HG02678 (cell line): Measurements from ENCODE around the gene SDK1.

Experiments
- ATAC-seq: cut with Tn5 transposase; IDR thresholded peaks from one replicate; pipeline ENCODE4 v1.9.1; 2021; ENCODE audit warnings: mild to moderate bottlenecking, moderate library complexity; ENCODE audit not compliant: unreplicated experiment

Gene SDK1

DNA sequence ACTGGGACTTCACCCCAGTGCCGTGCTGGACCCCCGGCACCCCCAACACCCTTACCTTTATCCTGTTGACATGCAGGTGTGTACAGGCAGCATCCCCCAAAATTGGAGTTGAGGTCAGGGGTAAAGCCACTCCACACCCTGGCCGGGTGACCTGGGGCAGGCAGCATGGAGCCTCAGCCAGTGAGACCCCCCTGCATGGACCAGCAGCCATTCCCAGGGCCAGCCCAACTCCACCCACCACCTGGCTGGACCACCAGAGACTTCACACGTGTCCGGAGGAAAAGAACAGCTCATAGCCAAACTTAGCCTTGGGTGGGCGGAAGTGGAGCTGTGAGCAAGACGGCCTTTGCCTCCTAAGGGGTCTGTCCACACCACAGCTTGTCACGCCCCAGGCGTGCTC, 968.0 kb downstream of the SDK1 start:
- ATAC-seq, result no peak

GRCh38 chr7:4269746-4270145, 968.7 kb downstream of the SDK1 start:
- no peak for ATAC-seq

GRCh38 chr7:4270268-4270667, 969.2 kb downstream of the SDK1 start:
- ATAC-seq, result no peak

DNA sequence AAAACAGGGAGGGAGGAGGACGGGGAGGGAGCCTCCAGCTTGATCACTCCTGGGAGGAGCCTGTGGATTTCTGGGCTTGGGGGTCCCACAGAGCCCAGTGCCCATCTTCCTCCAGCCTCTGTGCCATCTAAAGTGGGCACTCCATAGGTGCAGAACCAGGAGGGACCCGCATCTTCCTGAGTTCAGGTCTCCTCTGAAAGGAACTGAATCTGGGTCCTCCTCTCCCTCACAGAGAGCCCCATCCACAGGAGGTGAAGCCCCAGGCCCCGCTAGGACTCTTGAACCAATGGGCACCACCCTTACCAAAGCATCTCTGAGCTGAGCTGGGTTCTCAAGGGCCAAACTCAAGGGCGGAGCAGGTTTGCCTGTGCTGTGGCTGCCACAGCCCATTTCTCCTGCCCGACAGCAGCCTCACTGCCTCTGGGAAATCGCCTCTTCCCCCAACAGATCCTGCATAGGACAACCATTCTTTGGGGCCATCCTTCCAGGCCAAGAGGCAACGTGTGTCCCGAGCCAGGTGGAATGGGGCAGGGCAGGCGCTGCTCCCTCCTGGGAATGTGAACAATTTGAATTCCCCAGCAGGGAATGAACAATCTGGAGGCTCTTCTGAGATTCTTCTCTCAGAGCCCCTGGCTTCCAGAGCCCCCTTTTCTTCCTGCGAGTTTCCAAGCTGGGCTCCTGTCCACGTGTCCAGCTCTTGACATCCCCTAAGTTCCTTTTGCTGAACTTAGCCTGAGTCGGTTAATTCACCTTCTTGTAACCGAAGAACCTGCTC, 970.1 kb downstream of the SDK1 start:
- no peak for ATAC-seq

DNA sequence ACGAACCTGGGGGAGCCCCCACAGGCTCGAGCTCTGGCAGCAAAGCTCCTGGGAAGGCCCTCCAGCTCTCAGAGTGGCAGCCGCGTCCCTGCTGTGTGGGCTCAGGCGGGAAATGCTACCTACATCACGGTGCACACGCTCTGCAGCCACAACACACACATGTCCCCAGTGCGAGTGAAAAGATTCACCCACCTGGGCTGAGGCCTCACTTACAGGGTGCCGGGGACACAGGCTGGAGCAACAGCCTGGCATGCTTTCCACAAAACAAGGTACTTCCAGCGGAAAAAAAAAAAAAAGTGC, 970.6 kb downstream of the SDK1 start:
- no peak for ATAC-seq

- no peak for ATAC-seq
Observed at GRCh38 chr7:4272141-4272540, 971.1 kb downstream of the SDK1 start.

DNA sequence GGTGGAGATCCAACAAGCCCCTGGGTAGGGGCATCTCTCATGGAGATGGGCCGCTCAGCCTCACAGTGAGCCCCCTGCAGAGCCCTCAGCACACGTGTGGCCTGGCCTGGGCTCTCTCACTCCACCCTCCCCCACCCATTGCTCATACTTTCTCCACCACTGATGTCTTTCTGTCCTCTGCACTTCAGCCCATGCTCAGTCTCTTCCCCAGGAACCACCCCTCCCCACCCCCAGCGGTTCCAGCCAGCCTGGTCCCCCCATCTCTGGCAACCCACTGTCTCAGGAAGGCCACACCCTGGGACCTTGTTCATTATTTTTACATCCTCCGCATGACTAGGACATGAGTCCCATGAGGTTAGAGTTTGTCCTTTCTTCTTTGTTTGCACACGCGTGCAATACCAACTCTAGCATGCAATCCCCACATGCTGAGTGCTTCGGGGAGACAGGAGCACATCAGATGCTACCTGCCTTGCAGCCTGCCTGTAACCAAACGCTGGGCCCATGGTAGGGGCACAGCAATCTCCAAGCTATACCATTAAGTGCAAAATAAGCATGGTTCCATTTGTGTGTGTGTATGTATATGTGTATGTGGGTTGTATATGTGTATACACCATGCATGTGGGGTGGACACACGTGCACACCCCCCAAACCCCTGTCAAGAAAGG, 972.6 kb downstream of the SDK1 start:
- no peak for ATAC-seq

DNA sequence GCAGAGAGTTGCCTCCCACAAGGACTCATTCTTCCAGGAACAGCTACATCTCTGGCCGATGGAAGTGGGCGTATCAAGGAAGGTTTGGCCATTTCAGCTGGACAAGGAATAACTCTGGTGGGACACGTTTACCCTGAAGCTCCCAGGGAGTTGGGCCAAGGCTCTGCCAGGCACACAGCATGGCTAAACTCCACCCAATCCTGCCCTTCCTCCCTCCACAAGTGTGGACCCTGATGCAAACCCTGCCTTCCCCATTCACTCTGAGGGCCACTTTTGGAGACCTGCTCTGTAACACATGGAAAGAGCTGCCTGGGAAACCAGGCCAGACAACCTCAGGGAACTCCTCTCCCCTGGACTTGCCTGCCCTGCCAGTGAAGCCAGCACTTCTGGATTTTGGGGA, 973.2 kb downstream of the SDK1 start:
- no peak for ATAC-seq

GRCh38 chr7:4277936-4278335, 976.9 kb downstream of the SDK1 start:
- ATAC-seq, result no peak

DNA sequence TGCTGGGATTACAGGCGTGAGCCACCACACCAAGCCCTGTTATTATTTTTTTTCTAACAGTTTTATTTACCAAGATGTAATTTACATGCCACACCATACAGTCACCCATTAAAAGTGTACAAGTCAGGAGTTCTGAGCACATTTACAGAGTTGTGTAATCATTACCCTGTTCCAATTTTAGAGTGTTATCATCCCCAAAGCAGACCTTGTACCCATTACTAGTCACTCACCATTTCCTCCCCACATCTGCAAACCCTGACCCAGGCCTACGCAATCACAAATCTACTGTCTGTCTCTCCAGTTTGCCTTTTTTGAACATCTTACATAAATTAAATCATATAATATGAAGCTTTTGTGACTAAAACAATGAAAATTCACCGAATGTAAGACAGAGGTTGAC, 978.2 kb downstream of the SDK1 start:
- no peak for ATAC-seq

DNA sequence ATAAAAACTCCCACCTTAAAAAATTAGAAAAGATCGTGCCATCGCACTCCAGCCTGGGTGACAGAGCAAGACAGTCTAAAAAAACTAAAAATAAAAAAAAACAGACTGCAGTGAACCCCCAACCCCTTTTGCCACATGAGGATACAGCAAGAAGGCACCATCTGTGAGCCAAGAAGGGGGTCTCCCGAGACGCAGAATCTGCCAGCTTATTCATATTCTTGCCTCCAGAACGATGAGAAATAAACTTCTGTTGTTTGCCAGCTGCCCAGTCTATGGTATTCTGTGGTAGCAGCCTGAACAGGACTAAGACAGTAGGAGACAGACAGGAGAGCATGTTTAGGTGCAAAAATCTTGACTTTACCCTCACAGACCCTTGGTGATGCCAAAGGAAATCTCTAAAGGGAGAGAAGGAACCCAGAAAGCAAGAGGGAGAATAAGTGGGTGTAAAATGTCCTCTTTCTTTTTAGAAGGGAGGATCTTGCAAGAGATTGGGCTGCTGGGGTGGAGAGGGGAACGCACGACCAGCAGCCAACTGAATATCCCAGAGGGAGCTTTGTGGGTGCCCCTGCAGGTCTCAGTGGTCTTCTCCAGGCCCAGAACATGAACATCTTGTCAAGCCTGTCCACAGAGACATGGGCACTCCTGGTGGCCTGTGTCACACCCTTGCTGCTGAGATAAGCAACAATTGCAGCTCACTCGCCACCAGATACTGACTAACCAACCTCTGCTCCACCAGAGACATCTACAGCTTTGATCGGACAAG, 980.4 kb downstream of the SDK1 start:
- no peak for ATAC-seq

DNA sequence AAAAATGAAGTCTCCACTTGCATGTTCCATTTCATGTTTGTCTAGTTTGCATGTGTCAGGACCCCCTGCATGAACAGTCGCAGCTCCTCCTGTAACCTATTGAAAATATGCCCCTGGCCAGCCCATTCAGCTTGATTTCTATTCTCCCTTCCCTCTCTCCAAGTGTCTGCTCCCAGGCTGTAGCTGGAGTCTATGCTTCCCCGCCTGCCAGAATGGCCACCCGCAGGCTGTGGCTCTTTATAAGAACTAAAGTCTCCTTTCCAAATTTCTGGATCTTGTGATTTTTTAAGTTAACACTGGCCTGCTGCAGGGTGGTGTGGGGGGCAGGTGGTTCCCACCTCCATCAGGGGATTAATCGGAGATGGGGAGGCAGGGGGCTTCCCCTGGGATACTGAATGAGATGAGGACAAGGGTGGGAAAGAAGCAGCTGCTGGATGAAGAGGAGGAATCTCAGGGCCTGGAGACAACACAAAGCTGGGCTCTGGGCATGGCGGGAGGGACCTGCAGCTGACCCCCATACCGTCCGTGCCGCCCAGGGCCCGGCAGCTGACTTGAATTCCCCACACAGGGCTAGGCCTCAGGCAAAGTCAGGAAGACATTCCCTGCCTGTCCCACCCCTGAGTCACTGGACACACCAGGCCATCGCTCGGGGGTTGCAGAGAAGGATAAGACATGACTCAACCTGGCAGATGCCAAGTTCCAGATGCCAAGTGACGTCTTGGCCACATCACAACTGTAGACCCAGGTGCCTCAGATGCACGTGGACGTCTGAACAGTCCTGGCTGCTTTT, 981.6 kb downstream of the SDK1 start:
- ATAC-seq, result no peak

DNA sequence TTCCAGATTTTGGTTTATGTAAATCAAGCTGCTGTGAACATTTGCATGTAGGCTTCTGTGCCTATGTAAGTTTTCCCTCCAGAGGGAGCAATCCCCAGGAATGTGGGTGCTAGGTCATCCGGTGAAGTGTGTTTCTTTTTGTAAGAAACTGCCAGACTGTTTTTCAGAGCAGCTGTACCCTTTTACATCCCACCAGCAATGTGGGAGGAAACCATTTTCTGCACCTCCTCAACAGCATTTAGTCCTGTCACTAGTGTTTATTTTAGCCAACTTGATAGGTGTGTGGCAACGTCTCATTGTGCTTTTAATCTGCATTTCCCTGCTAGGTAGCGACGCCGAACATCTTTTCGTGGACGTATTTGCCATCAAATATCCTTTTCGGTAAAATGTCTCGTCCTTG, 985.3 kb downstream of the SDK1 start:
- ATAC-seq, result no peak

- no peak for ATAC-seq
Observed at GRCh38 chr7:4288791-4289394, 987.8 kb downstream of the SDK1 start.

GRCh38 chr7:4297165-4297917, 996.3 kb downstream of the SDK1 start:
- ATAC-seq, result no peak

DNA sequence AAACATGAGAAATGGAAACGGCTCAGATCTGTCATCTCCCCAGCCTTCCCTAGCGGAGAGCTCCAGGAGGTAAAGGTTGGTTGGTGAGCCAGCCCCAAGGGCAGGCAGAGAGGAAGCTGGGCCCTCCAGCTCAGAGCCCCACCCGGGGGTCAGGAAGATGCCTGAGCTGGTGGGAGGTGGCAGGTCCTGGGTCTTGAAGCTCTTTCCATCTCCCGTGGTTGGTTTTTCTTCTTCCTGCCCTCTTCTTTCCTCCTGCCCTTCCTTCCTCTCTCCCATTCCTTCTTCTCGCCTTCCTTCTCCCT, 996.8 kb downstream of the SDK1 start:
- ATAC-seq, result no peak

GRCh38 chr7:4299431-4299830, 998.4 kb downstream of the SDK1 start:
- no peak for ATAC-seq

DNA sequence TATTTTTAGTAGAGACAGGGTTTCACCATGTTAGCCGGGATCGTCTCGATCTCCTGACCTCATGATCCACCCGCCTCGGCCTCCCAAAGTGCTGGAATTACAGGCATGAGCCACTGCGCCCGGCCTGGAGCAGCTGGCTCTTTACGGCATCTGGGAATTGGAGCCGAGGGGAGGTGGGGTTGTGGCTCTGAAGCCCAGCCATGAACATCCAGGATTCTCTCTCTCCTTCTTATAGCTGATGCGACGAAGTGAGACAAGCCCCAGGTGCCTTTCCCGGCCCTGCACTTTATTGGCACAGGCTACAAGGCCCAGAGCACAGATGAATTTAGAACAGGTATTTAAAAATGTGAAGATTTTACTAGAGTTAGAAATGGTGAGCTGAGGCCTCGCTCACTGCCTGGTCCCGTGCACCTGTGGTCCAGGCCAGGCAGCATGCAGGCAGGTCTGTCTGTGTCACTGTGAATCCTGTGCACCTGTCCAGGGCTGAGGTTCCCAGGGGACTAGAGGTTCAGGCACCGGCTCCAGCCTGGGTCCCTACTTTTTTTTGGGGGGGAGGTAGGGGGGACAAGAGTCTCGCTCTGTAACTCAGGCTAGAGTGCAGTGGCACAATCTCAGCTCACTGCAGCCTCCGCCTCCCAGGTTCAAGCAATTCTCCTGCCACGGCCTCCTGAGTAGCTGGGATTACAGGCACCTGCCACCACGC, 1001.3 kb downstream of the SDK1 start:
- no peak for ATAC-seq

- ATAC-seq, result no peak
Observed at GRCh38 chr7:4307316-4308204, 1006.5 kb downstream of the SDK1 start.
